ENCODE data around the gene RBM33. TPM values are rescaled to one million over a fixed set of nuclear protein-coding genes. Genes with fewer than 3 reads are reported as not detected.

Gene RBM33
- total and polyA plus RNA-seq, 9 of the 15 experiments (the other 6 are each of a cell fraction or from before 2014, with no cell fraction given) = 4.4 to 80.7 (median 27.3) TPM

DNA sequence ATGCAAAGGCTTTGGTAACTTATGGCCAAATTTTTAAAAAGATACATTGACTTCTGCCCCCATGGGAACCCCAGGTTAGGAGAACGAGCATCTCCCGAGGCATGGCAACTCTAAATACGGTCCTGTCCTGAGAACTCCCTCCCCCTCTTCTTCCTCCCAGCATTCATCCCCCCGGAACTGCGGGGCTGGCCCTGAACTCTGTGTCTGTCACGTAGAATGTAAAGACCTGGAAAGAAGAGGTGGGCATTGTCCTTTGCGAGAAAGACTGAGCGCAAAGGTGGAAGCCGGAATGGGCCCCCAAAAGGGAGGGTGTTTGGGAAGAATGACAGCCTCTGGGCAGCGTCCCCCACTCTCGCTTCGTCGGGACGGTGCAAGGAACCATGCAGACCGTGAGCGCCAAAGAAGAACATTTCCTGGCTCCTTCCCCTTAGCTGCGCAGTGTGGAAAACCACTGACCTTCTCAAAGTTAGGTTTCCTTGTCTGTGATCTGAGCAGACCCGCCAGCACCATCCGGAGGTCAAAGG, 146.8 kb downstream of the RBM33 start:
- ATAC-seq = no peak
- Histone ChIP-seq H3K9me3 (replicated peaks; ENCODE audit: control insufficient read depth, insufficient read depth, low read depth, low read length) (no peaks in the 10 kb centered on the region; the same call in 1 of the 2 replicates), H3K27me3 (ENCODE audit: control insufficient read depth in 2 of 2, insufficient read depth in 2 of 2, low read length in 2 of 2) (peaks cover 2 to 10% of the 10 kb centered on the region in 2 experiments; a peak in 3 of 5 replicates), H3K4me1 (replicated peaks in 1 of 2; ENCODE audit: control insufficient read depth in 2 of 2, insufficient read depth in 2 of 2, low read length in 2 of 2) (peaks cover 0 to 12% of the 10 kb centered on the region in 2 experiments; a peak in 1 of 5 replicates), H3K9me1 (ENCODE audit: control insufficient read depth, insufficient read depth, low read length) (no peaks in the 10 kb centered on the region), H3K79me2 (ENCODE audit: control insufficient read depth, insufficient read depth, low read length) (no peaks in the 10 kb centered on the region), H3K9ac (ENCODE audit: insufficient read depth in 1 of 2, low read depth in 2 of 2, low read length in 2 of 2) (no peak overlapping the region), H3K27ac (ENCODE audit: extremely low read depth, low read depth, low read length) (no peak overlapping the region), H4K20me1 (replicated peaks; ENCODE audit: control insufficient read depth, insufficient read depth, low read length) (no peaks in the 10 kb centered on the region), H3K4me3 (no peak overlapping the region), H3K36me3 (ENCODE audit: control insufficient read depth, insufficient read depth, low read length) (no peaks in the 10 kb centered on the region), H3K4me2 (ENCODE audit: insufficient read depth, low read length) (no peak overlapping the region), H2AFZ (ENCODE audit: low read depth, low read length) (no peak overlapping the region)
- CTCF ChIA-PET (ENCODE audit: low intra/inter-chr PET ratio) = no interaction called here
- DNase-seq (ENCODE audit: extremely low read depth in 1 of 4, low spot score in 3 of 4) = no peak
- BruUV-seq (replicated peaks) = no TSS peak
- POLR2A ChIA-PET = no interaction called here
- 56% methylated on average over 19 of the region's 19 CpGs for WGBS (ENCODE audit: insufficient coverage, low coverage, missing lambda C conversion rate)
- FAIRE-seq = no peak
- intact Hi-C loops (cut with micrococcal nuclease) = no loop called here
- TF ChIP-seq E2F3 (CRISPR knock-in tag; IDR thresholded peaks at IDR 0.05) = no peak
- TF ChIP-seq, protein P1, sequence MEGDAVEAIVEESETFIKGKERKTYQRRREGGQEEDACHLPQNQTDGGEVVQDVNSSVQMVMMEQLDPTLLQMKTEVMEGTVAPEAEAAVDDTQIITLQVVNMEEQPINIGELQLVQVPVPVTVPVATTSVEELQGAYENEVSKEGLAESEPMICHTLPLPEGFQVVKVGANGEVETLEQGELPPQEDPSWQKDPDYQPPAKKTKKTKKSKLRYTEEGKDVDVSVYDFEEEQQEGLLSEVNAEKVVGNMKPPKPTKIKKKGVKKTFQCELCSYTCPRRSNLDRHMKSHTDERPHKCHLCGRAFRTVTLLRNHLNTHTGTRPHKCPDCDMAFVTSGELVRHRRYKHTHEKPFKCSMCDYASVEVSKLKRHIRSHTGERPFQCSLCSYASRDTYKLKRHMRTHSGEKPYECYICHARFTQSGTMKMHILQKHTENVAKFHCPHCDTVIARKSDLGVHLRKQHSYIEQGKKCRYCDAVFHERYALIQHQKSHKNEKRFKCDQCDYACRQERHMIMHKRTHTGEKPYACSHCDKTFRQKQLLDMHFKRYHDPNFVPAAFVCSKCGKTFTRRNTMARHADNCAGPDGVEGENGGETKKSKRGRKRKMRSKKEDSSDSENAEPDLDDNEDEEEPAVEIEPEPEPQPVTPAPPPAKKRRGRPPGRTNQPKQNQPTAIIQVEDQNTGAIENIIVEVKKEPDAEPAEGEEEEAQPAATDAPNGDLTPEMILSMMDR (IDR thresholded peaks at IDR 0.05 in 2 of 3, conservative IDR thresholded peaks at IDR 0.05 in 1 of 3; ENCODE audit: insufficient read depth in 2 of 3, low read depth in 1 of 3, low read length in 3 of 3) = 0 out of 6 replicates have a peak, but pooled peaks of 1 of the 3 experiments have one; percentile 7
- in situ Hi-C loops (cut with MboI) = no loop called here

DNA sequence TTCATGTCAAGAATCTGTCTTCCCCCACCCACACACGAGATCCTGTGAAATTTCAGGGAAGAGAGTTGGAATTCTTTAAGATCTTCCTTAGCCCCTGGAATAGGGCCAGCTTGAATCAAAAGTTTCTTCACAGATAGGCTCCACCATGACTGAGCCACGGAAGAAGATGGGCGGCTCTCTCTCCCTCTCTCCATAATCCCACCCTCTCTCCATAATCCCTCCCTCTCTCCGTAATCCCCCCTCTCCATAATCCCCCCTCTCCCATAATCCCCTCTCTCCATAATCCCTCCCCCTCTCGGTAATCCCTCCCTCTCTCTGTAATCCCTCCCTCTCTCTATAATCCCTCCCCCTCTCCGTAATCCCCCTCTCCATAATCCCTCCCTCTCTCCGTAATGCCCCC, 147.4 kb downstream of the RBM33 start:
- Histone ChIP-seq H3K4me1 (replicated peaks in 1 of 2; ENCODE audit: control insufficient read depth in 2 of 2, insufficient read depth in 2 of 2, low read length in 2 of 2) (peaks cover 0 to 18% of the 10 kb centered on the region in 2 experiments; a peak in 2 of 5 replicates), H3K27me3 (ENCODE audit: control insufficient read depth in 2 of 2, insufficient read depth in 2 of 2, low read length in 2 of 2) (peaks cover 2 to 16% of the 10 kb centered on the region in 2 experiments; a peak in 3 of 5 replicates), H3K4me3 (no peak overlapping the region), H3K4me2 (ENCODE audit: insufficient read depth, low read length) (no peak overlapping the region), H3K27ac (ENCODE audit: extremely low read depth, low read depth, low read length) (no peak overlapping the region), H3K9me1 (ENCODE audit: control insufficient read depth, insufficient read depth, low read length) (no peaks in the 10 kb centered on the region), H3K9me3 (replicated peaks; ENCODE audit: control insufficient read depth, insufficient read depth, low read depth, low read length) (no peaks in the 10 kb centered on the region; the same call in 1 of the 2 replicates), H3K36me3 (ENCODE audit: control insufficient read depth, insufficient read depth, low read length) (no peaks in the 10 kb centered on the region), H4K20me1 (replicated peaks; ENCODE audit: control insufficient read depth, insufficient read depth, low read length) (no peaks in the 10 kb centered on the region), H2AFZ (ENCODE audit: low read depth, low read length) (no peak overlapping the region), H3K9ac (ENCODE audit: insufficient read depth in 1 of 2, low read depth in 2 of 2, low read length in 2 of 2) (no peak overlapping the region), H3K79me2 (ENCODE audit: control insufficient read depth, insufficient read depth, low read length) (no peaks in the 10 kb centered on the region)
- FAIRE-seq = peak; percentile 68
- TF ChIP-seq ZNF347 (CRISPR knock-in tag; IDR thresholded peaks at IDR 0.05; ENCODE audit: low read depth) (no peak), TEAD4 (IDR thresholded peaks at IDR 0.05; ENCODE audit: low read length) (no peak), TEAD4 (CRISPR knock-in tag; IDR thresholded peaks at IDR 0.05; ENCODE audit: borderline replicate concordance) (no peak), PCBP2 (IDR thresholded peaks at IDR 0.05; ENCODE audit: low read depth, low read length, poor library complexity, severe bottlenecking) (peak; percentile 27)
- DNase-seq (ENCODE audit: extremely low read depth in 1 of 4, low spot score in 3 of 4) = peak in 1 of 4 experiments; percentile 57
- POLR2A ChIA-PET = no interaction called here
- in situ Hi-C loops (cut with MboI) = no loop called here
- CTCF ChIA-PET (ENCODE audit: low intra/inter-chr PET ratio) = no interaction called here
- no peak for ATAC-seq
- no TSS peak for BruUV-seq (replicated peaks)
- intact Hi-C loops (cut with micrococcal nuclease) = no loop called here
- WGBS (ENCODE audit: insufficient coverage, low coverage, missing lambda C conversion rate) = 29% methylated on average over 3 of the region's 7 CpGs

Data from K562 (cell line).